Stimulated activated CD4-positive, alpha-beta T cell treated with anti-CD3 and anti-CD28 coated beads, Interleukin-15, amount 100 ng/mL, for 1 hour (primary cell): ENCODE results near the gene TMEM178B.

Experiments
- DNase-seq, 2 donors: peaks; one replicate each; pipeline ENCODE4 v3.0.0-alpha.2; 2020; ENCODE audit warnings: low read depth in 1 of 2, low spot score in 1 of 2

Gene TMEM178B

DNA sequence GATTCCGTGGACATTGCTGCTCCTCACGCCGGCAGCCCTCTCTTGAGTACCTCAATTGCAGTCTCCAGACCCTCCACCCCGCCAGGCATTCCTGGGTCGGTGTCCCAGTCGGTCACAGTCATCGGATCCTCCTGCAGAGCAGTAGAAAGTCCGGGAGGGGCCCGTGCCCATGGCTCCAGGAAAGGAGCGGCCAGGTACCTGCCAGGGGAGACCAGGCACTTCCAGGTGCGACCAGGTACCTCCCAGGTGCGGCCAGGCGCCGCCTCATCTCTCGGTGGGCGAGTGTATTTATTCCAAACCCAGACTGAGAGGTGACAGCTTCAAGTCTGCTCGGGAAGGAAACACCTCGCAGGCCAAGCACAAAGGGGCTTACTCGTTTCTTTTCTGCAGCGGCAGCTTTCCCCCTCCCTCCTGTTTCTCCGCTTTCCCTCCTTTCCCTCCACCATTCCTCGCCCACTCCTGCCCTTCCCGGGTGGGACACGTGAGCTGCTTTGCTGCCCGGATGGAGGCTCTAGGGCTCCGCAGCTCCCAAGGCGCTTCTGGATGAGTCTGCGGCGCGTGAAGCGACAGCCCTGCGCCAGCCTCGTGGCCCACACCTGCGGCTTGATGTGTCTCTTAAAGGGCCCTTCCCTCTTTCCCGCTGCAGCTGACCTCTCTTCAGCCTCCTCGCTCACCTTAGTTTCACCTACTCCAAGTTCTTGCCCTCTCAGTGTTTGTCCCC, 438.0 kb downstream of the TMEM178B start:
- DNase-seq: no peak

DNA sequence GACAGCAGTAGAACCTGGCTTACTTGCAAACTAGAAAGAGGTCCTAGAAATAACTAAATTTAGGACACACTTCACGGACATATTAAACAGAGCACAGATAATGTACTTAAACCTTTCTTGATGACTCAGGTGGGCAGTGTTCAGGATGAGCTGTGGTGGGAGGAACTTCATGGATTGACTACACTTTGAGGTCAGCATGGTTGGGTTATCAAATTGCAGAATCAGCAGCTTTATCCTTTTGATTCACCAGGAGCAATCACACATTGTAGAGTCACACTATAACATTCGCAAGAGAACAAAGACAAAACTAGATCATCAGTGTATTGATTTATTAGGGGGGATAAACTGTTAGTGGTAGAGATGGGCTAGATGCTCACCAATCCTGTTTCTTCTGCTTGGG, 438.7 kb downstream of the TMEM178B start:
- no peak for DNase-seq

- DNase-seq: no peak
Observed at GRCh38 chr7:141513720-141514119, 439.9 kb downstream of the TMEM178B start.

DNA sequence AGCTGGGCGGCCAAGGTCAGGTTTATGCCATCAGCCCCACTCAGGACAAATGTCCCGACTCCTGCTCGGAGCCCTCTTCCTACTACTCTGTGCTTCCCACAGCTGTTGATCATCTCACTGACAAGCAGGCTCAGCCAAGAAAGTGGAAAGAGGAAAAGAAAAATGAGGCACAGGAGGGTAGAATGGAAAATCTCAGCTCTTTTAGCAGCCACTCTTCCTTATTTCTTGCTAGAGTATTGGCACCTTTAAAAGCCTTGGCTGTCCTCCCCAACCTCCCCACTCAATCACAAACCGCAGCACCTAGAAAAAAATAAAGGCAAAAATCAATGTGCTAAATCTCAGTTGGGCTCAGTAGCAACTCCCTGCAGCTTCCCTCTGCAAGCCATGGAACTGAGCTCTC, 442.1 kb downstream of the TMEM178B start:
- DNase-seq: no peak

DNA sequence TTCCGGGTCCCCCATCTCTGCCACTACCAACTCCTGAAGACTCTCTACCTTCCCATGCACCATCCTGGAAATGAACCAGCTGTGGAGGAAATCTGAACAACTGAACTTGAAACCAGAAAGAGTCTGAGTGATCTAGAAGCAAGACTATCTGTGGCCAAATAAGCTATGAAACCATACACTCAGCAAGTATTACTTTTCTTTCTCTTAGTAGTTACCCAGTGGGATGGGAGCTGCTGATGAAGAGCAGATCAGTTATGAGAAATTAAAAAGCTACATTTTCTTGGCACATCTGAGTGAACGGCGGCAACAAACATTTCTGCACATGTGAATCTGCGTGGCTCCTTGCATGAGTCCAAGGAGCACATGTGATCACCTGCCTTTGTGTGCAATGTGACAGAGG, 445.8 kb downstream of the TMEM178B start:
- no peak for DNase-seq

- no peak for DNase-seq
Observed at GRCh38 chr7:141522657-141523342, 448.9 kb downstream of the TMEM178B start.

GRCh38 chr7:141525973-141526514, 452.2 kb downstream of the TMEM178B start:
- DNase-seq: no peak

DNA sequence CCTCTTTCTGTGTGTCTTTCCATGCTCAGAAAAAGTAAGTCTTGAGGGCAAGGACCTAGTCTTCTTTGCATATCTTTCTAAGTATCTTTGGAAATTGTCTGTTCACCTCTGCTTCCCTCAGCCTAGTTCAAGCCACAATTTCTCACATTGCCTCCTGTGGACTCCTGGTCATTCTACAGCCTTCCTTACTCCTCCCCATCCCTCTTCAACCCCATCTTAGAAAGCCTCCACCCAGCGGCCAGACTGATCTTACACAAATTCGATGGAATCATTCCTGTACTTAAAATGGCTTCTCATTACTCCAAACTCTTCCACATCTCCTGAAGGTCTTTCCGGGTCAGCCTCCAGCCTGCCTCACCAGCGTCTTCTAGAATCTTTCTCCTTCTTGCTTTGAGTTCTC, 453.2 kb downstream of the TMEM178B start:
- DNase-seq: no peak

DNA sequence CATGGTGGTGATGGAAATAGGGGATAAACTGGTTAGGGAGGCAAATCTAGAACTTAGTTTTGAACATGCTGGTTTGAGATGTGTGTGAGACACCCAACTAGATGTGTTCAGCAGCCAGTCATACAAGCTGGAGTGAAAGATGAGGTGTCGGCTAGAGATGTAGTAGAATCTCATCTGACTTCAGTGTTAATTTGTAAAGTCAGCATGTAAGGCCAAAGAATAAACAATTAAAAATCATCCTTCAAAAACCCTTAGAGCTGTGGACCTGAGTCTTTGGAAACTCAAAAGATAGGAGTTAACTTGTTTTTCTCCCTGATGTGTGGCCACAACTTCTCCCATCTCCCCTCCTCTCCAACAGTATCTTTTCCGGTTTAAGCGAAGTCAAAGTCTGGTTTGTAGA, 454.5 kb downstream of the TMEM178B start:
- no peak for DNase-seq
